KOPT-K1 (cell line): ENCODE data around the gene PRKAB2.

Experiments used
- H3K27ac ChIP-seq: fragments of 200-600 bp; sonication (generic); 2 replicates; pipeline ENCODE4 v1.5.1; 2016; ENCODE audit warnings: antibody characterized with exemption, mild to moderate bottlenecking, low read depth, low read length; ENCODE audit not compliant: poor library complexity, severe bottlenecking
- H3K36me3 ChIP-seq: fragments of 200-600 bp; sonication (generic); 2 replicates; pipeline ENCODE4 v1.5.1; 2017; ENCODE audit warnings: antibody characterized with exemption, mild to moderate bottlenecking, low read length, moderate library complexity; ENCODE audit not compliant: insufficient read depth
- H3K9me3 ChIP-seq: fragments of 200-600 bp; sonication (generic); 2 replicates; pipeline ENCODE4 v1.5.1; 2017; ENCODE audit warnings: antibody characterized with exemption, low read length, mild to moderate bottlenecking; ENCODE audit not compliant: insufficient read depth, poor library complexity, severe bottlenecking

The PRKAB2 gene, protein sequence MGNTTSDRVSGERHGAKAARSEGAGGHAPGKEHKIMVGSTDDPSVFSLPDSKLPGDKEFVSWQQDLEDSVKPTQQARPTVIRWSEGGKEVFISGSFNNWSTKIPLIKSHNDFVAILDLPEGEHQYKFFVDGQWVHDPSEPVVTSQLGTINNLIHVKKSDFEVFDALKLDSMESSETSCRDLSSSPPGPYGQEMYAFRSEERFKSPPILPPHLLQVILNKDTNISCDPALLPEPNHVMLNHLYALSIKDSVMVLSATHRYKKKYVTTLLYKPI

DNA sequence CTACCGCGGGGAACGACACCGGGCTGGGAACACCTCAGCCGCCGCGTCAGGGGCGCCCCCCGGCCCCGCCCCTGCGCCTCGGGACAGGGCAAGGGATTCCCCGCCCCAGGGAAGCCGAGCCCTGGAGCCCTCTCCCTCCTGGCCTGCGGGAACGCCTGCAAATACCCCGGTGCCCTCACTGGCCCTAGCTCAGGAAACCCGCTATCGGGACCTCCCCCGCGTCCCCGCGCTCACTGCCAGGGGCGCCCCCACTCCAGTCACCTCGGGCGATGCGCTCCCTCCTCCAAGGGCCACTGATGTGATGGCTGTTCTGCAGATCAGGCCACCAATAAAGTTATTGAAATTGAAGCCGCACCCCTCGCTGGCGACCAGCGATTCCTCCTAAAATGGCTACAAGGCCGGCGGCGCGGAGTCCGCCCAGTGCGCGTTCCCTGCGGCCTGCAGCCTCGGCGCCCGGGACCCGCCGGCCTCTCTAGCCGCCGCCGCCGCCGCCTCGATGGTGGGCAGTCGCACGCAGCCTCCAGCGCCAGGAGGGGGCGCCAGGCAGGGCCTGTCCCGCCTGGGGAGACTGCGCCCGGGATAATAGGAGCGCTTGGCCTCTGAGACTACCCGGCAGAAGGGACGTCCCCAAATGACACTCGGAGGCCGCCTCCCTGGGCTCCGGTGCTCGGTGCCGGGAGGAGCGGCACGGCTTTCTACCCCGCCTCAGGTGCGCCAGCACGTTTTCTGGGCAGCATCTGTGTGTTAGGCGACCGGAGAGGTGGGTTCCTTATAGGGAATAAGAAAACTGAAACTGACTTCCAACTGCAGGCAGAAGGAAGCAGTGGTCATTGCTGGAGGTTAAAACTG is at the start of gene PRKAB2:
Gene PRKAB2 (minus strand): TSS at position 303 of the 849 bp plus-strand sequence. CDS start 326 bp downstream, outside the sequence.
- Histone ChIP-seq H3K9me3 (no peaks in the 10 kb centered on the region), H3K36me3 (peaks cover 4% of the 10 kb centered on the region; the same call in 1 of the 2 replicates), H3K27ac (peak within 1 kb of the TSS; percentile 51)

DNA sequence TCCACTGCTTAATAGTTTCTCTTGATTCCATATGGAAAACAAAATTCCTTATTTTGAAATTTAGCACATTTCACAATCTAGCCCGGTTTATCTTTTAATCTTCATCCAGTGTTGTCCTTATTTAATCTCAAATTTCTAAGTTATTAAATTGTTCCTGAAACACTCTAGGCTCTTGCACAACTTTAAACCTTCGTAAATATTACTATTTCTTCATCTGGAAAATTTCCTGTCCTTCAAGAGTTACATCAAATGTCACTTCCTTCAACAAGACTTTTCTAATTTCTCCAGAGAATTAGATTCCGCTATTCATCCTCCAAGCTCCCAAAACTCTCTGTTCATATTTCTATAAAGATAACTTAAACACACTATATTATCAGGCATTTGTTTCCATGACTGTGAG is 46.3 kb upstream of the PRKAB2 start:
- H3K36me3 ChIP-seq = no peaks in the 10 kb centered on the region
- no peaks in the 10 kb centered on the region for H3K9me3 ChIP-seq
- no peak overlapping the region for H3K27ac ChIP-seq

DNA sequence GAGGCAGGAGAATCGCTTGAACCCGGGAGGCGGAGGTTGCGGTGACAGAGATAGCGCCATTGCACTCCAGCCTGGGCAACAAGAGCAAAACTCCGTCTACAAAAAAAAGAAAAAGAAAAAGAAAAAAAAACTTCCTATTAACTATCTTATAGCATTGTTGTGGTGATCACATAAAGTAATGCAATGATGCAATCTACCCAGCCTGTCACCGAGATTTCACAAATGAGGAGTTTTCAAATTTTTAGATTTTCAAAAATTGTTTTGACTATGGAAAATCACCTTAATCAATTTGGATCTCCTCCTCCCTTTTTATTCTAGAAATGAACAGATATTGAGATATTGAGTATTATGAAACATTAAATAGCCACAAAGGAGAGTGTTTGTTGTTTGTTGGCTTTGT is 44.9 kb upstream of the PRKAB2 start:
- H3K27ac ChIP-seq = no peak overlapping the region
- no peaks in the 10 kb centered on the region for H3K9me3 ChIP-seq
- no peaks in the 10 kb centered on the region for H3K36me3 ChIP-seq

DNA sequence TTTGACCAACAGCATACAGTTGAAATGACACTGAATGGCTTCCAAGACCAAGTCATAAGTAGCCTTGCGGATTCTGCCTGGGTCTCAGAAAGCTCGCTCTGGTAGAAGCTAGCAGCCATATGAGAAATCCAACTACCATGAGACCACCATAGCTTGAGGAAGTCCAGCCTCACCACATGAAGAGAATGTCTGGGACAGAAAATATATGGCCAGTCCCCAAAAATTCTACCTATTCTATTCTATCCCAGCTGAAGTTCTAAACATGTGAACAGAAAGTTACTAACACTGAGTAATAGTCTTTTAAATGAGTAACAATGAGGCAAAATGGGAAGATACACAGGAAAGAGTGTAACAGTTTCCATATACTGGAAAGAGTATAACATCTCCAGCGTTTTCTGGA is 43.9 kb upstream of the PRKAB2 start:
- Histone ChIP-seq H3K36me3 (no peaks in the 10 kb centered on the region), H3K9me3 (no peaks in the 10 kb centered on the region), H3K27ac (no peak overlapping the region)

DNA sequence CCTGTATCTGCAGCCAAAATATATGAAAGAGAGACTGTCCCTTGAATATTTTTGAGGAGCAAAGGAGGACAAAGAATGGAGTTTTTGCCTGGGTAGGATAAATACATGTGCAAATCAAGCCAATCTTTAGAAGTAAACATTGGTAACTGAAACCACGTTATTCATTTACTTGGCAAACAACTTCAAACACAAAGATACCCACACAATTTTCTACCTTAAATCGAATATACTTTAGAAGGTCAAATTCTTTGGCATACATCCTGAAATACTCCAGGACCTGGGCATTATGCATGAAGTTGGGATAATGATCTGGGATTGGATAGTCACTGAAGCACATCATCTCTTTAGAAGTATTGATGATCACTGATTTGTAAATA is 43.3 kb upstream of the PRKAB2 start:
- H3K9me3 ChIP-seq = no peaks in the 10 kb centered on the region
- H3K27ac ChIP-seq = no peak overlapping the region
- H3K36me3 ChIP-seq = no peaks in the 10 kb centered on the region

DNA sequence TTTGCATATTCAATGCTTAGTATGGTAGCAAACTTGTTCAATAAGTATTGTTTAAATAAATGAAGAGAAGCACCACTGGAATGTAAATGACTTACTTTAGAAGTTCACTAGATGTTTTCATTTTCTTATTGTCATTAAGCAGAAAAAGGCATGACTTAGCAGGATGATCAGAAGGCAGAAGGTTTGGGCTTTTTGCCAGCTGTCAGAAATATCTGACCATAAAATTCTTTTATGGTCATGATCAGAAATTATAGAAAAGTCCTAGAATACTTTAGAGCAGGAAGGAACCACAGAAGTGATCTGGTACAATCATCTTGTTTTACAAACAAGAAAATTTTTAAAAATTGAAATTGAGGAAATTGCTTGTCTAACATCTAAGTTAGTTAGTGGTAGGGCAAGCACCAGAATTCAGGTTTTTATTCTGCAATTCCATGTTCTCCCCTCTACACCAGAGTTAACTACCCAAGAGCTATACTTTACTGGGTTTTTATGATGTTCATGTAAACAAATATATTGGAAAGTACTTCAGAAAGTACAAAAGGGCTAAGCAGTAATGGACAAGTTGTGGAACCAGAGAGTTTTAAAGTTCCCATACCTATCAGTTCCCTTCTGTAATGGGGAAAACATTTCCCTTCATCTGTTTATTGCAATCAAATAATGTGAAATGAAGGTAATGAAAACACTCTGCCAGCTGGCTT is 42.7 kb upstream of the PRKAB2 start:
- Histone ChIP-seq H3K9me3 (no peaks in the 10 kb centered on the region), H3K36me3 (no peaks in the 10 kb centered on the region), H3K27ac (no peak overlapping the region)

DNA sequence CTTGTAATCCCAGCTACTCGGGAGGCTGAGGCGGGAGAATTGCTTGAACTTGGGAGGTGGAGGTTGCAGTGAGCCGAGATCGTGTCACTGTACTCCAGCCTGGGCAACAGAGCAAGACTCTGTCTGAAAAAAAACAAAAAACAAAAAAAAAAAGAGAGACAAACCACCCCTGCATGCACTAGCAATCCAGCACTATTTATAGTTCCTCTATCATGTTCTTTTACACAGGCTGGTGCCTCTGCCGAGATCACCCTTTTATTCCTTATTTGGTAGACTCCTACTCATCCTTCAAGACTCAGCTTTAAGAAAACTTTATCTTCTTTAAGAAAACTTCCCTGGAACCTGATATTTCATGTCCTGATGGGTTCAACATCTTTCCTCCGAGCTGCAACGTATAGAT is 42.1 kb upstream of the PRKAB2 start:
- no peaks in the 10 kb centered on the region for H3K9me3 ChIP-seq
- no peak overlapping the region for H3K27ac ChIP-seq
- H3K36me3 ChIP-seq = no peaks in the 10 kb centered on the region

DNA sequence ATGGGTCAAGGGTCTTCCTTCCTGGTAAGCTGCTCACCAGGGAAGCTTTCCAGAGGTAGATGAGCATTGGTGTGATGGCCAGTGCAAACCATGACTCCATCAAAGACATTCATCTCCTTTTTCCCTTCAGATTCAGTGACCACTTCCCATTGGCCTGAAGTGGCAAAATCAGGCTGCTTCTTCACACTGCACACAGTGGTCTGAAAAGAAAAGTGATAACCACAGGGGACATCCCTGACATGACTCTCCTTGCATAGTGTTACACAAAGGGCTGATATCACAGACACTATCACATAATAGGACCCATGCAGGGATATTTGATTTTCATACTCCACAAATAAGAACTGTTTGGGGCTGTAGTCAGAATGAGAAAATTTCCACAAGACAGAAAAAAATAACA is 41.0 kb upstream of the PRKAB2 start:
- H3K9me3 ChIP-seq = no peaks in the 10 kb centered on the region
- H3K27ac ChIP-seq = no peak overlapping the region
- no peaks in the 10 kb centered on the region for H3K36me3 ChIP-seq

DNA sequence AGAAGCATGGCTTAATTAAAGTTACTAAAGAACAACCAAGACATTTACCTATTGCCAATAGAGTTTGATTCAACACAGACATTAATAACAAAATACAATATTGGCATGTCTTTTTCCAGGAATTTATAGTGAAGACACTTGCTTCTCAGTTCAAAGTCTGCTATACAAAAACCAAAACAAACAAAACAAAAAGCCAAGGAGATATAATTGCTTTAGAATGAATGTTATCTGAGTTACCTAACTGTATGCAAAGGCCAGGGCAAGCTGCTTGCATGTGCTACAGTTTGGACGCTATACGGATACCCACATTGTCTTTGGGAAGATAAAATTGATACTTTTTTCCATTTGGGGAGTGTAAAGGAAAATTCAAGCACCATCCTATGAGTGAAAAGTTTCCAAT is 39.3 kb upstream of the PRKAB2 start:
- Histone ChIP-seq H3K9me3 (no peaks in the 10 kb centered on the region), H3K36me3 (no peaks in the 10 kb centered on the region), H3K27ac (no peak overlapping the region)

DNA sequence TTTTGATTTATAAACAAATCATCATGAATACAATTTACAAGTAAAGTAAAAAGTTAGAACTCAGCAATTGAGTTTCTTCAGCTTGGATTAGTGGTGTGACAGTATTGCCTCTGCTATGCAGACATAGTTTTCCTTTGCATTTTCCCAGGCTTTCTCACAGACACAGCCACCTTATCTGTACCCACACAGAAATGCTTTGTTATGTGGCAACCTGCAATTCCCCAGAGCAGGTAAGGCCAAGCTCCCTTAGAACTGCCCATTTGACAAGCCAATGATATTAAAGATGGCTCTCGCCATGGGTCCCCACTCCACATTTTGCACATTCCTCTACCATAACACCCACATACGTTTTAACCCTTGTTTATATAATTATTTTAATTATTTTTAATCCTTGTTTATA is 38.7 kb upstream of the PRKAB2 start:
- H3K36me3 ChIP-seq = no peaks in the 10 kb centered on the region
- no peak overlapping the region for H3K27ac ChIP-seq
- H3K9me3 ChIP-seq = no peaks in the 10 kb centered on the region

DNA sequence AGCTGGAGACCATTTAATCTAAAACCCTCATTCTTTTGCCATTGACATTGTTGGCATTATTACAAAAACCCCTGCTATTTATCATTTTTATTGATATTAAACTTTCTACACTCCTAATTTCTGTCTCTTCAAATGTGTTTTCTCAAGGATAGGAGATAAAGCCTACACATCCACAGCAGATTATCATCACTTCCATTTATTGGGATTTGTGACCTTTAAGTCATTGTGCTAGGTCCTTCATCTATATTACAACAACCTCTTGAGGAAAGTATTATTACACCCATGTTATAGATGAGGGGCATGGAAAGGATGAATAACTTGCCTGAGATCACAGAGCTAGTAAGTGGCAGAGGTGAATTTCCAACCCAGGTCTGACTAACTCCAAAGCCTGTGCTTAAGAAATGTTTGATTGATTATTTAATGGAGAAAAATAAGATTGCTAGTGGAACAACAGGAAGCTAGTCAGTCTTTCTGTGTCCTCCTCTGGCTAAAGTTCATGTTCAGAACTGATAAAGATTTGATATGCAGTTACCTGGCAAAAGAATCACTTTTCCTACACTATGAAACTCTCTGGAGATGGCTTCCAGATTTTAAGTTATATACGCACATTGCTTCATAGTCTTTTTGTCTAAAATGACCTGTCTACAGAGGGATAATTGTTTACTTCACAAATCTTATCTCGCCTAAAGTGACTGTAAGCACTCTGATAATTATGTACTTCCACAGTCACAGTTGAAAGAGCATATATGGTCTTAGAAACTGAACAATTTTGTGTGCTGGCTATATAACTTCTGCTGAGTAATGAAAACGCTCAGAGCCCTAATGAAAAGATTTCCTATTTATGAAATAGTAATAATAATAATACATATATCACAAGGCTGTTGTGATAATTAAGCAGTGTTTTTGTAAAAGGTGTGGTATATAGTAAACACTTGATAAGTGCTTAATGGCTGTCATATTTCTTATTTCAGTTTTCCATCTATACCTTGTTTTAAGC is 37.9 kb upstream of the PRKAB2 start:
- no peaks in the 10 kb centered on the region for H3K9me3 ChIP-seq
- no peak overlapping the region for H3K27ac ChIP-seq
- H3K36me3 ChIP-seq = no peaks in the 10 kb centered on the region

DNA sequence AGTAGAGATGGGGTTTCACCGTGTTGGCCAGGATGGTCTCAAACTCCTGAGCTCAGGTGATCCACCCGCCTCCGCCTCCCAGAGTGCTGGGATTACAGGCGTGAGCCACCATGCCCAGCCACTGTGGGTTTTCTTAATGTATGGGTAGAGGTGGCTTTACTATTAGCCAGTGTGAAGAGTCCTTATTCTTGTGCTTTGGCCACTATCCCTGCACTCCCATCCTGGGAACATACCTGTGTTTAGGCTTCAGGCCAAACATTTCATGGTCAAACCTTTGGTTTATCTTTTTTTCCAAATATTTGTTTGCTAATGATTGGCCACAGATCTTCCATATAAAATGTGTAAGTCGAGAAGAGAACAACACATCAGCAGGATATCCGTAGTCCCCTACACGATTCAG is 36.3 kb upstream of the PRKAB2 start:
- Histone ChIP-seq H3K9me3 (no peaks in the 10 kb centered on the region), H3K27ac (no peak overlapping the region), H3K36me3 (no peaks in the 10 kb centered on the region)

DNA sequence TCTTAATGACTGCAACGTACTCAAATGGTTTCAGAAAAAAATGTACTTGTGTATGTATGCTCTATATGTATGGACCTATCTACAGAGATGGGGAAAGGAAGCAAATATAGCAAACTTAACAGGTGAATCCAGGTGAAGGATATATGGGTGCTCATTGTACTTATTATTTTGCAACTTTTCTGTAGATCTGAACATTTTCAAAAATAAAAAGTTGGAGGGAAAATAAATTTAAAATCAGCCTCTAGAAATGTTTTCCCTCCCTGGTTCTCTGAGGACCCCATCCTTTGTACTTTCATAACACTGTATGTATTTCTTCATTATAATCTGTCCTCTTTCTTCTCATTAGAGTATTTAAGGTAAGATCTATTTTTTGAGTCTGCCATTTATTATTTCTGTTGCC is 34.9 kb upstream of the PRKAB2 start:
- no peak overlapping the region for H3K27ac ChIP-seq
- no peaks in the 10 kb centered on the region for H3K9me3 ChIP-seq

DNA sequence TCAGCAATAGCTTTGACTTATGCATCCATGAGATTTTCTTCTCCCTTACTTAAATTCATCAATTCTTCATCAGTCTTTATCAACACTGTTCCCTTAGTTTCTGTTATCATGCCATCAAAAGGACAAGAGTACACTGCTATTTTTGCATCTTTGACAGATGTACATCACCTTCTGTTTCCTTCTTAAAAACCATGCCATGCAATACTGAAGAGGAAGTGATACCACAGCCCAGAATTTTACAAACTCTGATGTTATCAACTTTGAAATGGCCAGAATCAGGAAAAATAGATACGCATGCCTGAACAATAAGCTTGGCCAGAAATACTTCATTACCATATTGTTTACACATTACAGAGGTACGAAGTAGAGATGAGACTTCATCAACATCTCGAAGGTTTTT is 31.8 kb upstream of the PRKAB2 start:
- Histone ChIP-seq H3K27ac (no peak overlapping the region), H3K9me3 (no peaks in the 10 kb centered on the region), H3K36me3 (no peaks in the 10 kb centered on the region)

More for the DNA sequence above, 34.9 kb upstream of the PRKAB2 start:
- H3K36me3 ChIP-seq = no peaks in the 10 kb centered on the region
